Skeletal muscle tissue (tissue), 4 donors: ENCODE data around the gene EXOC4. TPM values are rescaled to one million over a fixed set of nuclear protein-coding genes. Genes with fewer than 3 reads are reported as not detected.
"Not testable (repeated sequence)": the region's sequence is repeated elsewhere in the genome, so short reads cannot be mapped to it uniquely, and the experiment has no call there.

Experiments
- H3K27ac ChIP-seq: one replicate; pipeline ENCODE4 v1.7.0; 2013; ENCODE audit warnings: mild to moderate bottlenecking, low read depth, low read length, inconsistent platforms
- H3K27me3 ChIP-seq, 3 donors: one replicate each; pipeline ENCODE4 v1.7.0; 2013; ENCODE audit warnings: low read length in 3 of 3; ENCODE audit not compliant: control insufficient read depth in 3 of 3, insufficient read depth in 3 of 3
- H3K36me3 ChIP-seq, 3 donors: one replicate each; pipeline ENCODE4 v1.7.0; 2013; ENCODE audit warnings: low read length in 3 of 3; ENCODE audit not compliant: control insufficient read depth in 3 of 3, insufficient read depth in 3 of 3
- H3K4me1 ChIP-seq, 3 donors: one replicate each; pipeline ENCODE4 v1.7.0; 2013; ENCODE audit warnings: low read length in 3 of 3, mild to moderate bottlenecking in 3 of 3; ENCODE audit not compliant: control insufficient read depth in 3 of 3, insufficient read depth in 3 of 3
- H3K4me3 ChIP-seq, 3 donors: one replicate each; pipeline ENCODE4 v1.7.0; 2013; ENCODE audit warnings: low read length in 3 of 3
- H3K9ac ChIP-seq, 3 donors: one replicate each; pipeline ENCODE4 v1.7.0; 2013; ENCODE audit warnings: low read length in 3 of 3, mild to moderate bottlenecking in 3 of 3, moderate library complexity in 2 of 3, low read depth in 1 of 3
- H3K9me3 ChIP-seq, 3 donors: one replicate each; pipeline ENCODE4 v1.7.0; 2013; ENCODE audit warnings: low read length in 3 of 3; ENCODE audit not compliant: control insufficient read depth in 3 of 3
- total RNA-seq: library from RNA; depleted of rRNA; stranded (reverse); fragments of >200 nt; gene quantifications from one replicate; pipeline ENCODE4 v1.2.3, GENCODE V29; 2014
- donor health status: Osteomylitis.

EXOC4 gene
- total RNA-seq, 1 donor from 2014 or later, result 129 TPM

DNA sequence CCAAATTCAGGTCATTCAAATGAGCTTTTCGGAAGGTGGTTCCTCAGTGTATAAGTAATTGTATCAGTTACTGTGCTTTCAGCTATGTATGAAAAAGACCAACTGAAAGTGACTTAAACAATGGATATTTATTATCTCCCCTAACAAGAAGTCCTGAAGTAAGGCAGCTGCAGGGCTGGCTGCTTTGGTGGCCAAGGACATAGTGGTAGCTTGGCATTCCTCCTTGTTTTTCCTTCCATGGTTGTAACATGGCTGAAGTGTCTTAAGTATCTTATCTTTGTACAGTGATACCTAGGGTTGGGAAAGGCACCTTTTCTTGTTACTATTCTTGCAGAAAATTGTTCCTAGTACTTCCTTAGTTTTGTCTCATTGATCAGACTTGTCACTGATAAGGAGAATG, 21.4 kb downstream of the EXOC4 start:
- H3K27ac ChIP-seq, result no peak overlapping the region
- no peak overlapping the region for H3K4me3 ChIP-seq
- H3K9me3 ChIP-seq, result no peaks in the 10 kb centered on the region
- peaks cover 5 to 17% (median 16%) of the 10 kb centered on the region in 3 donors for H3K36me3 ChIP-seq
- H3K9ac ChIP-seq, result no peak overlapping the region
- H3K4me1 ChIP-seq, result peaks cover 0 to 5% (median 2%) of the 10 kb centered on the region in 3 donors
- H3K27me3 ChIP-seq, result no peaks in the 10 kb centered on the region

DNA sequence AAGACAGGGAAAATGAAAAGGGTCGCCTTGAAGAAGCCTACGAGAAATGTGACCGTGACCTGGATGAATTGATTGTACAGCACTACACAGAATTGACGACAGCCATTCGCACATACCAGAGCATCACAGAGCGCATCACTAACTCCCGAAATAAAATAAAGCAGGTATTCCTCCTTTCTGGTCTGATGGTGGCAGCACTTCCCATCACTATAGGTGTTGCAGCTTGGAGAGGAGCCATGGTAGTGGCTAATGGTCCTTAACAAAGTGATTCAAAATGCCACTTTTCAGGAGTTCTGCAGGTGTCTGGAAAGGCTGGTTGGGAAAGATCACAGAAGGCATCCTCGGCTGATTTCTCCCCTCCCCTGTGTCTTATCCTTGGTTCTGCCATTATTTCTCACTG, 22.1 kb downstream of the EXOC4 start:
- H3K4me1 ChIP-seq, result peaks cover 0 to 5% (median 2%) of the 10 kb centered on the region in 3 donors
- no peaks in the 10 kb centered on the region for H3K27me3 ChIP-seq
- no peak overlapping the region for H3K27ac ChIP-seq
- H3K9me3 ChIP-seq, result no peaks in the 10 kb centered on the region
- H3K36me3 ChIP-seq, result peaks cover 5 to 19% (median 17%) of the 10 kb centered on the region in 3 donors
- H3K9ac ChIP-seq, result no peak overlapping the region
- no peak overlapping the region for H3K4me3 ChIP-seq

DNA sequence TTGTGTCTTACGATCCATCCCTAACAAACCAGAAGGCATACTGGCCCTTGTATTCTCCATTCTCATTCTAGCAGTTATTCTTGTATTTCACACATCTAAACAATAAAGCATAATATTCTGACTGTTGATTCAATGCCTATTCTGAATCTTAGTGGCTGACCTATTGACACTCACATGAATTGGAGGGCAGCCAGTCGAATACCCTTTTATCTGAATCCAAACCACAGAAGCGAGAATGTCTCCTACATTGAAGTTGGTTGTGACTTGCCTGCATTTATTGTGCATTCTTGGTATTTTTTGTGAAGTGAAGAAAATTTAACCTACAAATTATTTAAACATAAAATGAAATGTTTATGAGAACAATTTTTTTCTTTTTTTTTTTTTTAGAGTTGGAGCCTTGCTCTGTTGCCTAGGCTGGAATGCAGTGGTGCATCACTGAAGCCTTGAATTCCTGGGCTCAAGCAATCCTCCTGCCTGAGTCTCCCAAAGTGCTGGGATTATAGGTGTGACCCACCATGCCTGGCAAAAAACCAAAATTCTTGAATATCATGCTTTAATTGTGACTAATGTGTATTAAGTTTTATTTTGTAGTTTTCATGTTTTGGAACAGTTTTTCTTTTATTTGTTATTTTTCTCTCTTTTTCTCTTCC, 22.7 kb downstream of the EXOC4 start:
- Histone ChIP-seq H3K4me3 (no peak overlapping the region), H3K9me3 (no peaks in the 10 kb centered on the region), H3K4me1 (peaks cover 0 to 5% (median 2%) of the 10 kb centered on the region in 3 donors), H3K36me3 (peaks cover 5 to 19% (median 17%) of the 10 kb centered on the region in 3 donors), H3K27me3 (no peaks in the 10 kb centered on the region), H3K27ac (no peak overlapping the region), H3K9ac (no peak overlapping the region)

DNA sequence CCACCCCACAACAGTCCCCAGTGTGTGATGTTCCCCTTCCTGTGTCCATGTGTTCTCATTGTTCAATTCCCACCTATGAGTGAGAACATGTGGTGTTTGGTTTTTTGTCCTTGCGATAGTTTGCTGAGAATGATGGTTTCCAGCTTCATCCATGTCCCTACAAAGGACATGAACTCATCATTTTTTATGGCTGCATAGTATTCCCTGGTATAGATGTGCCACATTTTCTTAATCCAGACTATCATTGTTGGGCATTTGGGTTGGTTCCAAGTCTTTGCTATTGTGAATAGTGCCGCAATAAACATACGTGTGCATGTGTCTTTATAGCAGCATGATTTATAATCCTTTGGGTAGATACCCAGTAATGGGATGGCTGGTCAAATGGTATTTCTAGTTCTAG, 26.1 kb downstream of the EXOC4 start:
- not testable (repeated sequence) for H3K27me3 ChIP-seq, H3K9ac ChIP-seq, H3K4me3 ChIP-seq, H3K9me3 ChIP-seq, H3K27ac ChIP-seq, H3K4me1 ChIP-seq
- peaks cover 5 to 19% (median 17%) of the 10 kb centered on the region in 3 donors for H3K36me3 ChIP-seq

DNA sequence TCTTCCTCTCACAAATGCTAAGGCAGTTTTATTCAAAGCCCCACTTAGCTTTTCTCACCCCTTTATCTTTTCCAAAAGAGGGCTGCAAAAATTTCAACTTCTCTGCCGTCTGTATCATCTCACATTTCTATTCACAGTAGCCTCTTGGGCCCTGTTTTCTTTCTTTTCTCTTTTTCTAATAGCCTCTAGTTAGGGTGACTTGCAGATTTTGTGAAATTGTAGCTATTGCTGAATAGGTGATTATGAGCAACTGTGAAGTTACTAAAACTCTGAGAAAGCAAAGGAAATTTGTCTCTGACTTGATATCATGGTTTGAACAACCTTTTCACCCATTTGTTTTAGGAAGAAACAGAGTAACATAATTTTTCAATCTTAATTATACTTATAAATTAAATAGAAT, 29.2 kb downstream of the EXOC4 start:
- no peak overlapping the region for H3K4me3 ChIP-seq
- H3K36me3 ChIP-seq, result peaks cover 2 to 7% (median 4%) of the 10 kb centered on the region in 3 donors
- no peak overlapping the region for H3K27ac ChIP-seq
- H3K27me3 ChIP-seq, result no peaks in the 10 kb centered on the region
- no peaks in the 10 kb centered on the region for H3K9me3 ChIP-seq
- H3K9ac ChIP-seq, result no peak overlapping the region
- H3K4me1 ChIP-seq, result peaks cover 0 to 3% (median 3%) of the 10 kb centered on the region in 3 donors

DNA sequence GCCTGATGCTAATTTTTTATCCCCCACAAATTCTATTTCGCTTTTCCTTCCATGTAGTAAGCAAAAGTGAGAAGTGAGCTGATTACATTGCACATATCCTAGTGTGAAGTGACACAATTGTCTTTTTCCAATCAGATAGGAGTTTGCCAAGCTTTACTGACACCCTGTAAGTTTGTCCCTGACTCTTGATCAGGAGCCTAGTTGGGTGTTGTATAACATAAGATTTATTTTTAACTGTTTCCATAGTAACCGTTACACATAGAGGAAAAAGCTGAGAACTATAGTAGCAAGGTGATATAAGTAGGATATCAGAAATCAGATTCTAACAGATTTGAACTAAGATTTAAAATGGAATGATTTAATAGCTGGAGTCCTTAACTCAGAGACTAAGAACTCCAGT, 31.2 kb downstream of the EXOC4 start:
- Histone ChIP-seq H3K27ac (no peak overlapping the region), H3K27me3 (no peaks in the 10 kb centered on the region), H3K4me1 (peaks cover 3 to 5% (median 5%) of the 10 kb centered on the region in 3 donors), H3K9ac (no peak overlapping the region), H3K9me3 (no peaks in the 10 kb centered on the region), H3K4me3 (no peak overlapping the region), H3K36me3 (peaks cover 0 to 5% (median 4%) of the 10 kb centered on the region in 3 donors)

DNA sequence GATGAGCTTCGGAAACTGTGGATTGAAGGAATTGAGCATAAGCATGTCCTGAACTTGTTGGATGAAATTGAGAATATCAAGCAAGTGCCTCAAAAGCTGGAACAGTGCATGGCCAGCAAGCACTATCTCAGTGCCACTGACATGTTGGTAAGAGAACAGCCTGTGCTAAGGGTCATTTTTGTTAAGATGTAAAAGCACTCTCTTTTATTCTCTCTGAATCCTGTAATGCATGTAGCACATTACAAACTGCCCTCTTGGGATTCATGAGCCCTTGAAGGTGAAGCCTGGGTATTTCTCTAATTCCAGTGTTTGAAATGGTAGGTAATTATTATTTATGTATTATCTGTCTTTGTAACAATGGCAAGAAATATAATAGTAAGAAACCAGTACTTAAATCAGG, 36.1 kb downstream of the EXOC4 start:
- H3K9ac ChIP-seq, result no peak overlapping the region
- no peaks in the 10 kb centered on the region for H3K27me3 ChIP-seq
- peaks cover 0 to 9% (median 5%) of the 10 kb centered on the region in 3 donors for H3K36me3 ChIP-seq
- peaks cover 5 to 15% (median 14%) of the 10 kb centered on the region in 3 donors for H3K4me1 ChIP-seq
- no peak overlapping the region for H3K27ac ChIP-seq
- no peaks in the 10 kb centered on the region for H3K9me3 ChIP-seq
- peak overlapping the region in 1 of 3 donors; percentile 1 for H3K4me3 ChIP-seq

DNA sequence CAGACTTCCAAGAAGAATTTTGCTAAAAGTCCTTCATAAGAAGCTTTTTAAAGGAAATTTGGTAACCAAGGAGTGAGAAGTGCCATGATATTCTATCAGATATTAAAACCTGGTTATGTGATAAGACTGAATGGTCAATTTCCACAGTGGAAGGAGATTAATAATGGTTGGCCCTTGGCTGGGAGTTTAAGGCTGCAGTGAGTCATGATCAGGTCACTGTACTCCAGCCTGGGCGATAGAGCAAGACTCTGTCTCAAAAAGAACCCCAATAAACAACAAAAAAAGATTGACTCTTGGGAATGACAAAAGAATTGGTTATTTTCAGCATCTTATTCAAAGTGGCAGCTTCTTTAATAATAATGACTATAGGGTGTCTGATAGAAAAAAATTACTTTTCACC, 37.2 kb downstream of the EXOC4 start:
- Histone ChIP-seq H3K27ac (peak overlapping the region; percentile 79), H3K27me3 (no peaks in the 10 kb centered on the region), H3K9me3 (no peaks in the 10 kb centered on the region), H3K4me3 (no peak overlapping the region), H3K9ac (no peak overlapping the region), H3K36me3 (peaks cover 0 to 9% (median 5%) of the 10 kb centered on the region in 3 donors), H3K4me1 (peaks cover 3 to 16% (median 14%) of the 10 kb centered on the region in 3 donors)

DNA sequence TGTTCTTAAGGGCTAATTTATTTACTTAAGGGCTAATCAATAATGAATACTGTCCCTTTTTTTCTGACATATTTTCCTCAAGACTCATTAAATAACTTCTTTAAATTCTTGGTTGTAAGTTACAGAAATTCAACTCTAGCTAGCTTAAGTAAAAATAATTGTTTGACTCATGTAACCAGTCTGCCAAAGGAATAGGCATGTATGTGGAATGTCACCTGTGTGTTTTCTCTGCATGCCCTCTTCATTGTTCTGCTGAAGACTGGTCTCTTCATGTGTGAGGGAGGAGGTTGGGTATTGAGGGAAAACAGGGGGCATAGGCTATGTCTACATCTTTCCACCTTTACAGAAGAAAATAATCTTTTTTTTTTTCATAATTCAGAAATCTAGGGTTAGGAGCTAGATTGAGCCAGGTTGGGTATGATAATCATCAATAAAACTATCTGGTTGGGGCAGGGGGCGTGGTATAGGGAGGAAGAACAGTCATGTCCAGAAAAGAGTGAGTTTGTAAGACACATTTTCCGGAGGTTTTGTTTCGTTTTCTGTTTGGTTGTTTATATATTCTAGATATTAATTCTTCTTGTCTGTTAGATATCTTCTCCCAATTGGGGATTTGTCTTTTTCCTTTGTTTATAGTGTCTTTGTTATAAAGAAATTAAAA, 37.9 kb downstream of the EXOC4 start:
- H3K4me3 ChIP-seq, result no peak overlapping the region
- no peak overlapping the region for H3K9ac ChIP-seq
- H3K27me3 ChIP-seq, result no peaks in the 10 kb centered on the region
- H3K27ac ChIP-seq, result peak overlapping the region; percentile 79
- H3K4me1 ChIP-seq, result peaks cover 3 to 19% (median 18%) of the 10 kb centered on the region in 3 donors
- H3K9me3 ChIP-seq, result no peaks in the 10 kb centered on the region
- H3K36me3 ChIP-seq, result peaks cover 0 to 9% (median 5%) of the 10 kb centered on the region in 3 donors

DNA sequence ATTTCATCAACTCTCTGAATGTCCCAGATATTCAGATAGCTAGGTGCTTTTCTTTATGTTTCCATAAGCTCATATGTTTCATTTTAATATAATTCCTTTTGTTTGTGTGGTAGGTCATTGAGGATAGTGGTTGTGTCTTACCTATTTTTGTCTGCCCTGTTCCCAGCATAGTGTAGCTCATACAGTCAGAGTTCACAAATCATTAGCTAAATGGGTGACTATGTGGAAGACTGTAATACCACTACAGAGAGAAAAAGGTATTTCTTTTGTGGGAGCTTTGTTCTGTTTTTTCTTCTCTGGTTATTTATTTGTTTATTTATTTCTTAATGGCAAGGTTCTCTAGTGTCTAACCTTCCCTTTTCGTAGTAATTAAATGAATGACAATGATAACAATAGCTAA, 39.8 kb downstream of the EXOC4 start:
- Histone ChIP-seq H3K27me3 (no peaks in the 10 kb centered on the region), H3K4me1 (peaks cover 3 to 31% (median 22%) of the 10 kb centered on the region in 3 donors), H3K4me3 (no peak overlapping the region), H3K36me3 (peaks cover 0 to 9% (median 5%) of the 10 kb centered on the region in 3 donors), H3K9ac (no peak overlapping the region), H3K9me3 (no peaks in the 10 kb centered on the region), H3K27ac (peak overlapping the region; percentile 79)
